Neural progenitor cell (in vitro differentiated cells): ENCODE results near the gene TAS2R16.

Experiments
- EZH2 ChIP-seq: fragments of 200-600 bp; sonication (generic); IDR thresholded peaks from 2 replicates; pipeline ENCODE4 v1.6.1; 2017; ENCODE audit warnings: antibody characterized with exemption, mild to moderate bottlenecking, moderate library complexity
- TF ChIP-seq, protein P1 (sequence below): fragments of 200-600 bp; sonication (generic); IDR thresholded peaks from 2 replicates; pipeline ENCODE4 v1.5.1; 2017; ENCODE audit warnings: antibody characterized with exemption, mild to moderate bottlenecking

DNA sequence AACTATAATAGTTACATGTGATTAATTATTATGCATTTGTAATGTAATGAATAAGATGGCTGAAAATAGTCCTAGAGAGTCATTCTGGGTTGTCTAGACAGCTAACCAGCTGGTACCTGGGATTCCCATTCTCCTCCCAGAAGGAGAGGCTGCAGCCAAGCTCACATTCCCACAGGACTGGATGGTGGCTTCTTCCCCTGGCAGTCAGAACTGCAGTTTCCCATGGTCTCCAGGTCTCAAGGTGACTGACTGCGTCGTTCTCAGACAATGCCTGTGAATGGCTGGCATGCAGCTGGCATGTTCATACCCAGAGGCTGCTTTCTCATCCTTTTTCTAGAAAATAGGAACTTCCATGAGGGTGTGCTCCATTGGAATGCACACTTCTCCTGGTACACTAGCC is 21.3 kb downstream of the TAS2R16 start:
- TF ChIP-seq EZH2 = no peak
- TF ChIP-seq, protein P1, sequence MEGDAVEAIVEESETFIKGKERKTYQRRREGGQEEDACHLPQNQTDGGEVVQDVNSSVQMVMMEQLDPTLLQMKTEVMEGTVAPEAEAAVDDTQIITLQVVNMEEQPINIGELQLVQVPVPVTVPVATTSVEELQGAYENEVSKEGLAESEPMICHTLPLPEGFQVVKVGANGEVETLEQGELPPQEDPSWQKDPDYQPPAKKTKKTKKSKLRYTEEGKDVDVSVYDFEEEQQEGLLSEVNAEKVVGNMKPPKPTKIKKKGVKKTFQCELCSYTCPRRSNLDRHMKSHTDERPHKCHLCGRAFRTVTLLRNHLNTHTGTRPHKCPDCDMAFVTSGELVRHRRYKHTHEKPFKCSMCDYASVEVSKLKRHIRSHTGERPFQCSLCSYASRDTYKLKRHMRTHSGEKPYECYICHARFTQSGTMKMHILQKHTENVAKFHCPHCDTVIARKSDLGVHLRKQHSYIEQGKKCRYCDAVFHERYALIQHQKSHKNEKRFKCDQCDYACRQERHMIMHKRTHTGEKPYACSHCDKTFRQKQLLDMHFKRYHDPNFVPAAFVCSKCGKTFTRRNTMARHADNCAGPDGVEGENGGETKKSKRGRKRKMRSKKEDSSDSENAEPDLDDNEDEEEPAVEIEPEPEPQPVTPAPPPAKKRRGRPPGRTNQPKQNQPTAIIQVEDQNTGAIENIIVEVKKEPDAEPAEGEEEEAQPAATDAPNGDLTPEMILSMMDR = no peak
